HUDEP-2 (cell line): ENCODE results near the gene DIS3L2.
"Not testable (repeated sequence)": the region's sequence is repeated elsewhere in the genome, so short reads cannot be mapped to it uniquely, and the experiment has no call there.

Source experiments
- DNase-seq, 76 experiments: peaks; one replicate each; lab custom pipeline; 2025; ENCODE audit not compliant: unreplicated experiment in 76 of 76; lab: John Stamatoyannopoulos, UW

Gene DIS3L2

DNA sequence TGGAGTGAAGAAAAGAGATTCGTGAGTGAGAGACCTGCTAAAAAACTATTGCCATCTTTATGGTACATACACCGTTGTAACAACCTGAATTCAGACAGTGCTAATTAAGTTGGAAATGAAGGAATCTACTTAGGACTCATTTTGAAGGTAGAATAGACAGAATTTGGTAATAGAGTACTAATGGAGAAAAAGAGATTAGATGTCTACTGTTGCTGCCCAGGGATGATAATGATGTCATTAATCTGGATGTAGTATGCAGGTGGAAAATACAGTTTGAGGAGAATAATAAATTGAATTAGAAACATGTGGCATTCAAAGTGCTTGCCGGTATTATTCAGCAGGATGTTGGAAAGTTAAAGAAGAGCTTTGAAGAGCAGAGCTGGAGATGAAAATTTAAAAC is 44.7 kb downstream of the DIS3L2 start:
- DNase-seq = no peak

DNA sequence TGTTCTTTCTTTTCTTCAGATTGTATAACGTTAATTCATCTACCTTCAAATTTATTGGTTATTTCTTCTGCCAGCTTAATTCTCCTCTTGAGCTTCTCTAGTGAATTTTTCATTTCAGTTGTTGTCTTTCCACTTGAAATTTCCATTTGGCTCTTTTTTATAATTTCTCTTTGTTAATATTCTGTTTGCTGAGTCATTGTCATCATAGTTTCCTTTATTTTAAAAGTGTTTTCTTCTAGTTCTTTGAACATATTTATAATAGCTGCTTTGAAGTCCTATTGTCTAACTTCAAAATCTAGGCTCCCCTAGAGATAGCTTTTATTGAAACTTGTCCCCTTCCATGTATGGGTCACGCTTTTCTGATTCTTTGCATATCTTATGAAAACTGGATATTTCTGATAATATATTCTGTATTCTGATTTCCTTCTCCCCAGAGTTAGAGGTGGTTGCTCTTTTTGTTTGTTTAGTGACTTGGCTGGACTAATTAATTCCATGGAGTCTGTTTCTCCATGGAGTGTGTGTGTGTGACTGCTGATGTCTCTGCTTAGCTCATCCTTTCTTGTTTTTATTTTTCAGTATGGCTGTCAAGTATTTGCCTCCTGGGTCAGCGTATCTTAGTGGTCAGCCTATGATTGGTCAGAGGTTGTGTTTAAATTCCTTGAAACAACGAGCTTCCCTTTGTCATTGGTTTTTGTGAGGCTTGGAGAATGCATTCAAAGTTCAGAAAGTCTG is 47.6 kb downstream of the DIS3L2 start:
- no peak for DNase-seq

DNA sequence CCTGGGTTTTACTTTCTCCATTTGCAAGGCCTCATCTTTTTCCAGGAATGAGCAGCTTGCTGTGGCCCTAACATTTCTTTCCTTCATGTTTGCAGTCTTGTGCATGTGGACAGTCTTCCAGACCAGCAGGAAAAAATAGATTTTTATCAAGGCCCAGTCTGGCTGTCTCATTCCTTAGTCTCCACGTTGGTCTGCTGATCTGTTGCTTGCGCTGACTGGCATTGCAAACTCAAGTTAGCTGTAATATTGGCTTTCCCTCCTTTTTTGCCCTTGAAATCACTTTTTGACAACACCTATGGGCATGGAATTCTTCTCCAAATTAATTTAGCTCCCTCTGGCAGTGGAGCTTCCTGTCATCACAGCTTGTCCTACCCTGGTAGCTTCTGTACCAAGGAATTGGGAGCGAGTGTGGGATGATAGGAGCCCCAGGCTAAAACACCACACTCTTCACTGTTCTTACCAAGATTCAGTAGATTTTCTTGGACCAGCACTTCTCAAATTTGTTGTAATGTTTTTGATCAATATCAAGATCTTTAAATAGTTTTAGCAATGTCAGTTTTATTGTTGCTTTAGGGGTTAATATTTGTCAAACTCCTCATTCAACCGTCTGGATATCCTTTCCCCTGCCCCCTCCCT is 48.2 kb downstream of the DIS3L2 start:
- no peak for DNase-seq

GRCh38 chr2:232013701-232014353 is 52.3 kb downstream of the DIS3L2 start:
- DNase-seq = no peak

DNA sequence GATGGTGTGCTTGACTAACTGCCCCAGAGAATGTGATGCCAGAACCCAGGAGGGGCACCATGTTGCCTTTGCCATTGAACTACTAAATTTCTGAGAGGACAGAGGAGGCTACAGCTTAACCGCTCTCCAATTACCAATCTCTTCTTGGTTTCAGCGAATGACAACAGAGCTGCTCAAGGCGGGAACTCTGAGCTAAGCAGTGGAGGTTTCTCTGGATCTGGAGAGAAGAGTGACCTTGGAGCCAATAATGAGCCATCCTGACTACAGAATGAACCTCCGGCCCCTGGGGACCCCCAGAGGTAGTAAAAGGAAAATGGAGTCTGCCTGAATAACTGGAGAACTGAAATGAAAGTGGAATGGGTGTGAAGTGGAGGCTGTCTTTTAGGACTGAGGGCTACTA is 53.2 kb downstream of the DIS3L2 start:
- no peak for DNase-seq

- DNase-seq = no peak
These were observed 56.7 kb downstream of the DIS3L2 start for GRCh38 chr2:232018181-232018580.

GRCh38 chr2:232022718-232023117 is 61.2 kb downstream of the DIS3L2 start:
- DNase-seq = peak in 30 of 76 experiments; percentile 2 to 42 (median 15)

DNA sequence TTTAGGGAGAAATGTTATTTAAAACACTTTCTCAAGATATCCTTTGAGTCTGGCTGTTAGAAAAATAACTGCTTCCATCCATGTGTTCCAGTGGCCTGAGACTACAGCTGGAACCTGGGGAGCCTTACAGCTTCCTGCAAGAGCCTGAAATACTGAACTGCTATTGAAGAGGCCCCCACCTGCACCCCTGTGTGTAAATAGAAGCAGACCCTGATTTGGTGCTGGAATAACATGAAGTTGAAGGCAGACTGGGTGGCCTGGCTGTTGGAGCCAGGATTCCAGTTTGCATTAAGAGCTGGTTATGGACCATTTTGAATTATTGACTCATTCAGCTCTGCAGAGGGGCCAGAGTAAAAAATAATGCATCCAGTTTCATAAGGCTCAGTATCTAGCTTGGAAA is 61.9 kb downstream of the DIS3L2 start:
- no peak for DNase-seq

- DNase-seq = no peak
These were observed 62.9 kb downstream of the DIS3L2 start for GRCh38 chr2:232024457-232024856.

DNA sequence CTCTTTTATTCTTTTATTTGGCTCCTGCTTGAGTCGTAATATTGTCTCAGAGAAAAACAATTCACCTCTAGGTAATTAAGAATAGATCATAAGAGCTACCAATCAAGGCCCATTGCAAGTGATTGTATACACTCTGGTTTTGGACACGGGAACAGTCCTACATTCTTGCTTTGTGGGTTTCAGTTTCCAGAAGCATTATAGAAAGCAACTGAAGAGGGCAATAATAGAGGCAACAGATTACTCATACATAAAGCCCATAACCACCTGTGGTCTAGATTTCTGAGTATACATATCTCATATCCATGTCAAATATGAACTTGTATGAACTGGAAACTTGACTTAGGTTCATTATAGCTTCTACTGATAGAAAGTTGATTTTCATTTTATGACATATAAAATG is 65.4 kb downstream of the DIS3L2 start:
- no peak for DNase-seq

GRCh38 chr2:232027530-232027929 is 66.0 kb downstream of the DIS3L2 start:
- no peak for DNase-seq

DNA sequence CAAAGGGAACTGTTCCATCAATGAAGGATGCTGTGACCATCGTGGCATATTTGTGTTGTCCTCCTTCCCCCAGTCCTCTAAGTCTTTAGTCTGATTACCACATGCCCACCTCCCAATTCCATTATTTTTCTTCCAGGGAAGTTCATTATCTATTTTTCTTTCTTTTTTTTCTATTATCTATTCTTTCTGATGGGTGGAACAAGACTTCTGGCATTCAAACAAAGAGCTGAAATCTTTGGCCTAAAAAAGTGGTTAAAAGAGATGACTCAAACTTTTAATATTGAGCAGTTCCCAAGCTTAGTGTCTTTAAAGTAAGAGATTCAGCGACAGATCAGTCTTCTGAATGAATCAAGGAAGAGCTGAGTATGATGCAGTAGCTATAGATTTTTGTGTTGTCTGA is 66.6 kb downstream of the DIS3L2 start:
- no peak for DNase-seq

- no peak for DNase-seq
These were observed 67.1 kb downstream of the DIS3L2 start for GRCh38 chr2:232028631-232029030.

GRCh38 chr2:232029346-232029745 is 67.8 kb downstream of the DIS3L2 start:
- no peak for DNase-seq

DNA sequence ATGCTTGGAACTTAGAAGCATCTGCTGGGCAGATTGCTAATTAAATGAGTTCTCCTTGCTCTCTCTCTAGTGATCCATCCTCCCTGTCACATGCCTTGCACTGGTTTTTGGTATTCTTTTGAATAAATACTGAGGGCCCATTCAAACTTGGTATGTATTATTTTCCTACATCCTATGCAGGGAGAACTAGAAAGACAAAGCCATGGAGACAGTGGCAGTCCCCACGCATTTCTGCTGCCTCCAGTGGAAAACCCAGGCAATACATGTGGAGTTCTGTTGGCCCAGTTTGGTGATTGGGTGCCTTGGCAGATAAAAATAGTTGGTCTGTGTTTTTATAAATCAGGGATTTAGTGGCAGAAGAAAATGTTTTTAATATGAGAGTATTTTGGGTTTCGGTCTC is 68.7 kb downstream of the DIS3L2 start:
- DNase-seq = no peak

DNA sequence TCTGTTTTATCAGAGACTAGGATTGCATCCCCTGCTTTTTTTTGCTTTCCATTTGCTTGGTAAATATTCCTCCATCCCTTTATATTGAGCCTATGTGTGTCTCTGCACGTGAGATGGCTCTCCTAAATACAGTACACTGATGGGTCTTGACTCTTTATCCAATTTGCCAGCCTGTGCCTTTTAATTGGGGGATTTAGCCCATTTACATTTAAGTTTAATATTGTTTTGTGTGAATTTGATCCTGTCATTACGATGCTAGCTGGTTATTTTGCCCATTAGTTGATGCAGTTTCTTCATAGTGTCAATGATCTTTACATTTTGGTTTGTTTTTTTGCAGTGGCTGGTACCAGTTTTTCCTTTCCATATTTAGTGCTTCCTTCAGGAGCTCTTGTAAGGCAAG is 73.8 kb downstream of the DIS3L2 start:
- DNase-seq = not testable (repeated sequence)

DNA sequence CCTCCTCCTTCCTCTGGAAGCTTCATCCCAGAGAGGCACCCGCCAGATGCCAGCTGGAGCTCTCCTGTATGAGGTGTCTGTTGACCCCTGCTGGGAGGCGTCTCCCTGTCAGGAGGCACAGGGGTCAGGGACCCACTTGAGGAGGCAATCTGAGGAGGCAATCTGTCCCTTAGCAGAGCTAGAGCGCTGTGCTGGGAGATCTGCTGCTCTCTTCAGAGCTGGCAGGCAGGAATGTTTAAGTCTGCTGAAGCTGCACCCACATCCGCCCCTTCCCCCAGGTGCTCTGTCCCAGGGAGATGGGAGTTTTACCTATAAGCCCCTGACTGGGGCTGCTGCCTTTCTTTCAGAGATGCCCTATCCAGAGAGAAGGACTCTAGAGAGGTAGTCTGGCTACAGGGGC is 75.4 kb downstream of the DIS3L2 start:
- not testable (repeated sequence) for DNase-seq

- no peak for DNase-seq
These were observed 76.9 kb downstream of the DIS3L2 start for GRCh38 chr2:232038251-232038880.

DNA sequence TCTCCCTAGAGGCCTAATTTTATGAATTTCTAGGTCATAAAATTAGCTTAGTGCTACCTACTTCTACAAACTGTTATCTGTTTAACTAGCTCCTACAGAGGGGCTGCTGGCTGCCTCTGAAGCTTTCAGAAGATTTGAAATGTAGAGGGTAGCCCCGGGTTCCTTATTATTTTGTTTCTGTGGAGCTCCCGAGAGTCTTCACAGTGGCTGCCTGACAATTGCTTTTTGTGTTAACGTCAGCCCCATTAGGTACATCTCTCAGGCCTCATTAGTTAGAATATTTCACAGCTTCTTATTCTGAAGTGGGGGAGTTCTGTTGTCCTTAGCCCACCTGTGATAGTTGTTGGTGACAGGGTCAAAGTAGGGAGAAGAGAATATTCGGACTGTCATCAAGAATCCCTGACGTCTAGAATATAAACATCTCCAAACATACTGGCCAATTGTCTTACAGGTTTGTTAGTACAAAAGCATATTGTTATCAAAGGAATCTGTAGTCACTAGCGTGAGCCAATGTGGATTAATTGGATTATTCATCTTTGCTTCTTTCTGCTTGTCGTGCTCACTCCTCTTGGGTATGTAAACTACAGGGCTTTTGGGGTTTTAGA is 77.5 kb downstream of the DIS3L2 start:
- no peak for DNase-seq

- no peak for DNase-seq
These were observed 81.5 kb downstream of the DIS3L2 start for GRCh38 chr2:232042911-232043574.

DNA sequence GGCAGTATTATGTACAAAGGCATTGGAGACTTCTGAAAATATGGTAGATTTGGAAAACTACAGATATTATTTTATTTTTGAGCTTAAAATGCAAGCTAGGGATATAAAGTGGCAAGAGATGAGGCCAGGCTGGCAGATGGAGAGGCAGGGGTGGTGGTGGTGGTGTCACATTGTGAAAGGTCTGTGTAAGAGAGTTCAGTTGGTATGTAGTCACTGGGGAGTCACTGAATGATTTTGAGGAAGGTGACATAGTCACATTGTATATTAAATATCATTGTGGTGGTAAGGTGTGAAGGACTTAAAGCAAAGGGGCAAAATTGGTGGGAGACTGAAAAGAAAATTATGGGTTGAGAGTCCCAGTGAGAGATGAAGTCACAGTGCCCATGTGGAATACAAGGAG is 82.5 kb downstream of the DIS3L2 start:
- no peak for DNase-seq
